K562 (cell line): ENCODE data around the gene FILIP1L. TPM values are rescaled to one million over a fixed set of nuclear protein-coding genes. Genes with fewer than 3 reads are reported as not detected.

ENCODE experiments used
- ATAC-seq: fragments of 200-7000 bp; cut with Tn5 transposase; 3 replicates; pipeline ENCODE4 v1.9.1; 2020; ENCODE audit warnings: moderate library complexity
- BruUV-seq: library from RNA; stranded (reverse); fragments of 400-500 nt; replicated peaks from 2 replicates; lab custom pipeline; 2021; lab: Mats Ljungman, UMichigan
- CTCF ChIA-PET: fragments of 300-600 bp; formaldehyde crosslinking; extraction: SDS; loops from one replicate; lab custom pipeline; 2021; ENCODE audit warnings: low intra/inter-chr PET ratio; lab: Yijun Ruan, JAX
- POLR2A ChIA-PET: fragments of 300-600, 350-650 bp; sonication (Branson Sonifier 250); formaldehyde crosslinking; extraction: SDS; loops from one replicate; lab custom pipeline; 2021; ENCODE audit warnings: antibody characterized with exemption, inconsistent platforms; lab: Yijun Ruan, JAX
- DNase-seq, 4 experiments: peaks; one replicate each; pipeline versions ENCODE4 v3.0.0 to v3.0.0-alpha.2; 2011 to 2018; ENCODE audit warnings: low spot score in 3 of 4, mixed read lengths in 3 of 4; ENCODE audit errors: extremely low read depth in 1 of 4
- FAIRE-seq: peaks from 2 replicates; lab custom pipeline; 2011; peaks lifted over from hg19 to GRCh38; lab: Jason Lieb, UNC
- H2AFZ ChIP-seq: 2 replicates; pipeline ENCODE4 v1.6.0; 2011; ENCODE audit warnings: low read depth, low read length, control low read depth, inconsistent platforms
- H3K27ac ChIP-seq: fragments of 200-600 bp; 3 replicates; pipeline ENCODE4 v1.8.0; 2011; ENCODE audit warnings: low read depth, mild to moderate bottlenecking, control low read depth, inconsistent platforms, low read length, moderate library complexity, mixed read lengths; ENCODE audit errors: extremely low read depth
- H3K27me3 ChIP-seq, 2 experiments: fragments of 300-600 bp in 1 of 2; 2 replicates in 1 of 2; 3 replicates in 1 of 2; pipeline versions ENCODE4 v1.6.0 to v1.8.0; 2011; ENCODE audit warnings: inconsistent platforms in 2 of 2, low read length in 2 of 2, mild to moderate bottlenecking in 1 of 2, mixed read lengths in 1 of 2, moderate library complexity in 1 of 2; ENCODE audit not compliant: control insufficient read depth in 2 of 2, insufficient read depth in 2 of 2
- H3K36me3 ChIP-seq: fragments of 300-600 bp; 3 replicates; pipeline ENCODE4 v1.8.0; 2011; ENCODE audit warnings: mild to moderate bottlenecking, low read length, inconsistent platforms; ENCODE audit not compliant: control insufficient read depth, insufficient read depth
- H3K4me1 ChIP-seq, 2 experiments: fragments of 200-600 bp in 1 of 2; replicated peaks in 1 of 2; 2 replicates in 1 of 2; 3 replicates in 1 of 2; pipeline versions ENCODE4 v1.5.1 to v1.8.0; 2011; ENCODE audit warnings: inconsistent platforms in 2 of 2, low read length in 2 of 2, mild to moderate bottlenecking in 1 of 2, mixed read lengths in 1 of 2, moderate library complexity in 1 of 2; ENCODE audit not compliant: control insufficient read depth in 2 of 2, insufficient read depth in 2 of 2
- H3K4me2 ChIP-seq: 2 replicates; pipeline ENCODE4 v1.6.1; 2011; ENCODE audit warnings: low read length, control low read depth, inconsistent platforms, mixed read lengths; ENCODE audit not compliant: insufficient read depth
- H3K4me3 ChIP-seq: fragments of 200-600 bp; sonication (generic), shearing (Covaris generic); 2 replicates; pipeline ENCODE4 v1.5.1; 2016; ENCODE audit warnings: control low read depth, inconsistent platforms
- H3K79me2 ChIP-seq: fragments of 200-600 bp; 3 replicates; pipeline ENCODE4 v1.8.0; 2011; ENCODE audit warnings: low read length, inconsistent platforms; ENCODE audit not compliant: control insufficient read depth, insufficient read depth
- H3K9ac ChIP-seq, 2 experiments: 2 replicates each; pipeline versions ENCODE4 v1.6.0 to v1.6.1; 2011; ENCODE audit warnings: low read depth in 2 of 2, low read length in 2 of 2, control low read depth in 1 of 2, inconsistent platforms in 1 of 2, mild to moderate bottlenecking in 1 of 2, mixed read lengths in 1 of 2; ENCODE audit not compliant: insufficient read depth in 1 of 2
- H3K9me1 ChIP-seq: one replicate; pipeline ENCODE4 v1.6.0; 2011; ENCODE audit warnings: inconsistent platforms, mild to moderate bottlenecking, low read length, moderate library complexity; ENCODE audit not compliant: control insufficient read depth, insufficient read depth
- H3K9me3 ChIP-seq: replicated peaks from 2 replicates; pipeline ENCODE4 v1.5.1; 2011; ENCODE audit warnings: low read depth, low read length, inconsistent platforms; ENCODE audit not compliant: control insufficient read depth, insufficient read depth
- H4K20me1 ChIP-seq: replicated peaks from 2 replicates; pipeline ENCODE4 v1.6.1; 2011; ENCODE audit warnings: low read length, inconsistent platforms, mixed read lengths; ENCODE audit not compliant: control insufficient read depth, insufficient read depth
- DEAF1 ChIP-seq: fragments of 450-650 bp; formaldehyde crosslinking; IDR thresholded peaks from 2 replicates; pipeline ENCODE4 v1.4.0; 2020; ENCODE audit warnings: mild to moderate bottlenecking, moderate library complexity
- PTTG1 ChIP-seq: fragments of 450-650 bp; IDR thresholded peaks from 2 replicates; pipeline ENCODE4 v1.6.1; 2016; ENCODE audit warnings: low read depth, mild to moderate bottlenecking, missing genetic modification characterization, missing compliant biosample characterization
- RAD21 ChIP-seq, 2 experiments: fragments of 250-450 bp in 1 of 2; fragments of 450-650 bp in 1 of 2; sonication (Bioruptor Pico) in 1 of 2; formaldehyde crosslinking in 1 of 2; IDR thresholded peaks in 1 of 2; conservative IDR thresholded peaks in 1 of 2; 2 replicates each; pipeline versions ENCODE4 v1.4.0 to v1.8.0; 2020 to 2022; ENCODE audit warnings: mild to moderate bottlenecking in 2 of 2, moderate library complexity in 1 of 2
- RAD51 ChIP-seq: fragments of 450-650 bp; IDR thresholded peaks from 2 replicates; pipeline ENCODE4 v1.7.1; 2016; ENCODE audit warnings: low read depth, mild to moderate bottlenecking, borderline replicate concordance
- SMC3 ChIP-seq: conservative IDR thresholded peaks from 2 replicates; pipeline ENCODE4 v1.6.1; 2011; ENCODE audit warnings: low read depth, low read length, improper control_type of control experiment; ENCODE audit not compliant: insufficient read depth
- USF1 ChIP-seq: sonication (generic); formaldehyde crosslinking; IDR thresholded peaks from 2 replicates; pipeline ENCODE4 v1.9.0; 2022; ENCODE audit warnings: mild to moderate bottlenecking, missing genetic modification reagents
- USF2 ChIP-seq: sonication (generic); formaldehyde crosslinking; IDR thresholded peaks from 2 replicates; pipeline ENCODE4 v1.5.0; 2020; ENCODE audit warnings: missing genetic modification reagents
- ZNF79 ChIP-seq: fragments of 250-450 bp; sonication (Bioruptor Pico); IDR thresholded peaks from 2 replicates; pipeline ENCODE4 v1.4.0; 2020; ENCODE audit warnings: low read depth, mild to moderate bottlenecking, moderate library complexity
- ZNF830 ChIP-seq: fragments of 250-450 bp; sonication (Bioruptor Pico); IDR thresholded peaks from 2 replicates; pipeline ENCODE4 v1.5.0; 2021; ENCODE audit warnings: mild to moderate bottlenecking
- WGBS: fragments of 100-300 bp; shearing (Covaris generic); methylation state at CpG from one replicate; pipeline ENCODE4 v1.1.6; 2016; ENCODE audit warnings: low coverage, mixed read lengths; ENCODE audit not compliant: insufficient coverage; ENCODE audit errors: missing lambda C conversion rate; 5-methylcytosine and 5-hydroxymethylcytosine counted together
- in situ Hi-C: fragments of 300-500 bp; cut with MboI; formaldehyde crosslinking; loops from 4 replicates; pipeline ENCODE4 v1.15.0; 2018; ENCODE audit warnings: inconsistent platforms, mixed read lengths
- intact Hi-C: fragments of 100-400 bp; cut with micrococcal nuclease; formaldehyde crosslinking; loops from 2 replicates; pipeline ENCODE4 v1.14.2; 2022
- polyA plus RNA-seq, 8 experiments: library from polyadenylated mRNA; depleted of rRNA in 4 of 8; stranded (reverse) in 5 of 8; unstranded in 3 of 8; fragments of >200 nt; fragmentation: Nextera tagmentation in 2 of 8; fragmentation: Illumina TruSeq in 1 of 8; extraction: Ambion mirVana in 2 of 8; extraction: Trizol in 1 of 8; gene quantifications; 2 replicates each; pipeline versions ENCODE4 v1.2.1 to v1.2.3, GENCODE V29; 2011 to 2014; ENCODE audit warnings: inconsistent platforms in 1 of 8, missing spikeins in 1 of 8
- total RNA-seq, 7 experiments: library from RNA; depleted of rRNA in 6 of 7; stranded (reverse); fragments of >200 nt in 6 of 7; fragmentation: Illumina TruSeq in 2 of 7; extraction: Trizol in 2 of 7; gene quantifications; 2 replicates each; pipeline versions ENCODE4 v1.2.1 to v1.2.3, GENCODE V29; 2011 to 2021; ENCODE audit warnings: low replicate concordance in 1 of 7

FILIP1L gene
- total and polyA plus RNA-seq, 9 of the 15 experiments (the other 6 are each of a cell fraction or from before 2014, with no cell fraction given): 0.50 to 2.1 (median 1.1) TPM

GRCh38 chr3:100068826-100069225, 45.5 kb downstream of the FILIP1L start:
- intact Hi-C loops: loop anchor here (1.0 to 10.0 kb wide), 3 partner anchors 64 to 236 kb away; no protein-coding TSS in a partner anchor
- ChIA-PET POLR2A (interaction anchor here (0.7 to 1.5 kb wide), 5 partner anchors 15 to 186 kb away, joined by 3 to 4 read pairs (median 3); no protein-coding TSS in a partner anchor), CTCF (interaction anchor here (1.1 kb wide), 1 partner anchor 185 kb away, joined by 4 read pairs; no protein-coding TSS in a partner anchor)
- H3K4me2 ChIP-seq: no peak overlapping the region
- no TSS peak for BruUV-seq
- ATAC-seq (peak; percentile 96), DNase-seq (peak; percentile 32 to 79 (median 52)), FAIRE-seq (peak; percentile 97)
- H3K9ac ChIP-seq: no peak overlapping the region
- H3K27me3 ChIP-seq: no peaks in the 10 kb centered on the region
- H2AFZ ChIP-seq: no peak overlapping the region
- peaks cover 2 to 8% of the 10 kb centered on the region in 2 experiments; a peak in 3 of 5 replicates for H3K4me1 ChIP-seq
- H4K20me1 ChIP-seq: no peaks in the 10 kb centered on the region
- no peak overlapping the region for H3K27ac ChIP-seq
- WGBS: 20% methylated on average over 5 of the region's 5 CpGs
- in situ Hi-C loops: loop anchor here (25.0 kb wide), 1 partner anchor 232 kb away; no protein-coding TSS in a partner anchor
- no peaks in the 10 kb centered on the region for H3K9me1 ChIP-seq
- H3K79me2 ChIP-seq: no peaks in the 10 kb centered on the region; the same call in 2 of the 3 replicates
- H3K36me3 ChIP-seq: no peaks in the 10 kb centered on the region
- H3K4me3 ChIP-seq: no peak overlapping the region
- no peaks in the 10 kb centered on the region for H3K9me3 ChIP-seq
- no peak for TF ChIP-seq PTTG1 (tag)
- peak; percentile 75 to 84 for TF ChIP-seq RAD21 (CRISPR knock-in tag; conservative IDR thresholded peaks at IDR 0.05 in 1 of 2, IDR thresholded peaks at IDR 0.05 in 1 of 2)
- peak; percentile 33; the same call in 1 of the 2 replicates for TF ChIP-seq DEAF1
- TF ChIP-seq USF1 (CRISPR knock-in tag): 0 out of 2 replicates have a peak, but pooled peaks have one; percentile 42
- no peak for TF ChIP-seq ZNF830 (CRISPR knock-in tag)
- no peak for TF ChIP-seq ZNF79
- peak; percentile 52; the same call in 1 of the 2 replicates for TF ChIP-seq USF2 (CRISPR knock-in tag)
- peak; percentile 35; the same call in 1 of the 2 replicates for TF ChIP-seq RAD51
- TF ChIP-seq SMC3: peak; percentile 44; the same call in 1 of the 2 replicates
